HG03025 (cell line): Measurements from ENCODE around the gene GAS6.

ENCODE experiments used
- ATAC-seq: cut with Tn5 transposase; IDR thresholded peaks from one replicate; pipeline ENCODE4 v1.9.1; 2021; ENCODE audit warnings: mild to moderate bottlenecking, moderate library complexity; ENCODE audit not compliant: unreplicated experiment, low FRiP score

GAS6 gene

DNA sequence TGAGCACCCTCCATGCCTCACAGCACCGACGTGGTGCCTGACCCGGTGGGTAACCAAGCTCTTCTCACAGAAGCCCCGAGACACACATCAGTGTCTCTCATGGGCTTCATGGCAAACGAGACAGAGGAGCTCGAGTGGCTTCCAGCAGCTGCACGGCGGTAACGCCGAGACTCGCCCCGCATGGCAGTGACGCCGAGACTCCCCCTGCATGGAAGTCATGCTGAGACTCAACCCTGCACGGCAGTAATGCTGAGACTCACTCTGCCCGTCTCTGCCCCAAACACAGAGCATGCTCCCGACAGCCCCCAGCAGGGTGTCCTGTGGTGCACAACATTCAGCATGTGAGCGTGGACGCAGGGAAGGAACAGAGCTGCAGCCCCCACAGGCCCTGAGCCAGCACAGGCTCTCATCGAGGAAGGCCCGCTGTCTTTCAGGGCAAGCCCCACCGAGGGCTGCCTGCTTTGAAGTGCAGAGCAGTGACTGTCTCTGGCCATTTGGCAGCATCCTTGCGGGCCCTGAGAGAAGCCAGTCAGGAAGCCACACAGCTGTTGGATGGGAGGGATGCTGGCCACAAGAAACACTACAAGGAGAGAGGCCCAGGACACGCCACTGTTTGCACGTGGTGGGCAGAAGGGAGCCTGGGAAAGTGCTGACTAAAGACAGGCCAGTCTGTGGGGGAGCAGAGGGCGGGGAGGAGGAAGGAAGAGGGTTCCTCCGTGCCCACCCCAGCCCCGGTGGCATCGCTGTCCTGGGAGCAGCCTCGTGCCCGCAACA, 9.5 kb downstream of the GAS6 start:
- no peak for ATAC-seq

- no peak for ATAC-seq
These were observed 10.2 kb downstream of the GAS6 start for GRCh38 chr13:113853518-113854237.

GRCh38 chr13:113852536-113853517, 11.0 kb downstream of the GAS6 start:
- no peak for ATAC-seq

DNA sequence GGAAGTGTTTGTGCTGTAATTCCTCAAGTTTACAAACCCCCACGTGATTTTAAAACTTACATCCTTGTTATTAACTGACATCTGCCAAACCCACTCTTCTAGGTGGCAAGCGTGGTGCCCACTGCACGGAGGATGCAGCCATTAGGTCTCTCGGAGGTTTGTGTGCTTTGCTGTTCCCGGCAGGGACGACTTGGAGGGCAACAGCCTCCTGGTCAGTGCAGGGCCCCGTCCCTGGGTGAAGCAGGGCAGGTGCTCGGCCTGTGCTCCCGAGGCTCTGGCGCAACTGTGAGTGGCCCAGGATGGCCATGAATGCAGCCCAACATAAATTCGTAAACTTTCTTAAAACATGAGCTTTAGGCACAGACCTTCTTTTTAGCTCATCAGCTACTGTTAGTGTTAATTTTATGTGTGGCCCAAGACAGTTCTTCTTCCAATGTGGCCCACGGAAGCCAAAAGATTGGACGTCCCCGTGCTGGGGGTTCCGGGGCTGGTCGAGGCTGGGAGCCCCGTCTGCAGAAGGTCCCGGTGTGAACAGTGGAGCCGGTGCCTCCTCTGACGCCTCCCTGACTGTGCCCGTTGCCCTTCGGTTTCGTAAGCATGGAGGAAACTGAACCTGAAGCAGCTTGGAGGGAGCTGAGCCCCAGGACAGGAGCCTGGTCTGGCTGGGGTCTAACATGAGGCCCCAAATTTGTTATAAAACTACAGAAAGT, 11.9 kb downstream of the GAS6 start:
- no peak for ATAC-seq

- no peak for ATAC-seq
These were observed 12.4 kb downstream of the GAS6 start for GRCh38 chr13:113851480-113851803.

- ATAC-seq = no peak
These were observed 13.0 kb downstream of the GAS6 start for GRCh38 chr13:113850722-113851479.

DNA sequence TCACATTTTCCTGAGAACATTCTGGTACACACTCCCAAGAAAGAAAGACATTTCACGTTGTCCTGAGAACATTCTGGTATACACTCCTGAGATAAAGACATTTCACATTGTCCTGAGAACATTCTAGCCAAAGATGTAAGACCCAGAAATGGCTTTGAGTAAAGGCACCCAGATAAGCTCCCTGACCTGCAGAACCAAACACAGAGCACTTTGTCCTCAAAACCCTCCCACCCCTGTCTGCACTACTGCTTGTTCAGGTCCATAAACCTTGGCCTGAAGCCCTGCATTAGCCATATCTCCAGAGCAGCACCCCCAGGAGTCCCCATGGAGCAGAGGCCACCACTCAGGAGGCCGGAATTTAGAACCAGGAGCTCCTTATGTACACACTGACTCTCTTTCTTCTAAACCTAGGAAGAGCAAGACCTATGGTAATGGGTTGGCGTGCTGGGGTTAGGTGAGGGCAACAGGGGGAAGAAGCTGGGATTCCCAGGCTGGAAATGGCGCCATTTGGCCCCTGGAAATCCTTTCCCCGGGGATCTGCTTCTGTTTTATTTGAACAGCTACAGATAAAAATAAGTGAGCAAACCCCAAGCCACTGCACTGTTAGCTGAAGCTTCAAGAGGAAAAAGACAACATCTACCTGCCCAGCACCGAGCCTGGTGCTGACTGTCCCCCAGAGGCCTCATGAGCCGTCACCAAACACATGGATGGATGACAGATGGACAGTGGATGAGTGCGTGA, 13.7 kb downstream of the GAS6 start:
- no peak for ATAC-seq

GRCh38 chr13:113849546-113849945, 14.3 kb downstream of the GAS6 start:
- ATAC-seq = no peak

DNA sequence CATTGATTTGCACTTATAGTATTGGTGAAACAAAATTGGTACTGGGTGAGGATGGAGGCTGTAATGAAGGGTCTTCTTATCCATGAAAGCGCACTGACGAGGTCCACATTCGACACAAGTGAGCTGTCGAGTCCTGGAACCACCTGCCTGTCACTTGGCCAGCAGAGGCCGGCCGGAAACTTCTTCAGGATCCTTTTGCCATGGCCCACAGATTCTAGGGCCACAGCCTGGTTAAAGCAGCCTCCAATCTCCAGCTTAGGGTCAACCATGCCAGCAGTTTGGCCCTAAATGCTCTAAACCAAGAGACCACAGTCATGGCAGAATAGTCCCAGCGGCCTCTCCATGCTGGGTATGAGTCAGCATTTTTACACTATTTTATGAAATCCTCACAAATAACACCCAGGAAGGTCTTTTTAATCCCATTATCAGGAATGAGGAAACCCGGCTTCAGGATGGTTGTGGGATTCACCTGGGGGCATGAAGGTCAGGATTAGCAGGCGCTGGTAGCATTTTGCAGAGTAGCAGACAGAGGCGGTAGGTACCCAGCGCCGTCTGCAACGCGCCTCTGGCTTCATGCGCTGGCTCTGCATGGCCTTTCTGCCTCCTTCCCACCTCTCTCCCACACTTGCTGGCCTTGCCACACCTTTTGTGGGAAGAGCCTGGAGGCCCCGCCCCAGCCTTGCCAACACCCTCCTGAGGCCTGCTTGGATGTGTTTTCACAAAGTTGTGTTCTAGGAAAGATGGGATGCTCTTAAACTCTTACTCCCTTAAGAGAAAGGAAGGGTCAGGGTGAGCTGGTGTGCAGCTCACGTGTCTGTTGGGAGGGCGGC, 15.2 kb downstream of the GAS6 start:
- no peak for ATAC-seq

DNA sequence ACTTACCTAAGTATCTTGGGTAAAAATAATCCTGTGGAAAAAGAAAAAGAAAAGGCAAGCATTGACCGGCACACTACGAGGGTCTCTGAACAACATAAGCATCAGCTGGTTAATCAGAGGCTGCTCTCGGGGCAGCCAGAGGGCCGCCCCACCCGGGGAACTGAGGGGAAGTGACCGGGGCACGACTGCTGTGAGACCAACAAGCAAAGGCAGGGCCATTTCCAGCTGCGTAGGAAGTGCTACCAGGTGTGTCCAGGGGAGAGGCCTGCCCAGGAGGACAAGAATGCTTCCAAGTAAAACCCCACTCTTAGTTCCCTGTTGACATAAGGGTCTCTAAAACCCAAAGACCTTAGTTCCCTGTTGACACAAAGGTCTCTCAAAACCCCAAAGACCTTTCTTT, 15.9 kb downstream of the GAS6 start:
- ATAC-seq = no peak

GRCh38 chr13:113846636-113847318, 17.1 kb downstream of the GAS6 start:
- ATAC-seq = no peak

DNA sequence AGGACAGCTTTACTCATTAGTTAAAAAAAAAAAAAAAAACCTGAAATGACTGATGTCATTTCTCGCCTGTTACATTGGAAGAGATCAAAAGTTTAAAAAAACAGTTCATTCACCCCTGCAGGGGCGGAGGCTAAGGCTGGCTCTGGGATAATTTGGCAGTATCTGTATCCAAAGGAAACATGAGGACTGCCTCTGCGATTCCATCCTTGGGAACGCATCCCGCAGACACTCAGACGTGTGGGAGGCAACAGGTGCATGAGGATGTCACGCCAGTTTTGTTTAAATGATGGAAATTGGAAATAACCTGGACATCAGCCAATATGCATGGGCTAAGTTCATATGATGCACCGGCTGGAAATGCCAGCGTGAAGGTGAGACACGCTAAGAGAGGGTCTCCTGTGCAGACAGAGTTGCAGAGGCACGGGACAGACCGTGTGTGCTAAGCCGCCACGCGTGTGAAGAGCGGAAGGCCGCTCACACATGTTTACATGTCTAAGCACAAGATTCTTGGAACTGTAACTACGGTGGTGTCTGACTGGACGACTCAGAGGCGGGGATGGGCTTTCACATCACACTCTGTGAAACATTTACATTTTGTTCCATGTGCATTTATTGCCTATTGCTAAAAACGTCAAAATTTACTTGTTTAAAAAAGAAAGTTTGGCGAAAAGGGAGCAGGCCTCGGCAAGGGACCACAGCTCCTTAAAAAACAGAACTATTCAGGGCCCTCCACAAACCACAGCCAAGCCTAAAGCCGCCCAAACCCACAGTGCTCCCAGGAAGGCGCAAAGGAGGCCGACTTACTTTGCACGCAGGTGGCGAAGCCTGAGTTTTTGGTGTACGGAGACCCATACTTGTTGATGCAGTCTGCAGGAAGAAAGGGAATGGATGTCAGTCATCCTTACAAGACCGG, 17.9 kb downstream of the GAS6 start:
- no peak for ATAC-seq

DNA sequence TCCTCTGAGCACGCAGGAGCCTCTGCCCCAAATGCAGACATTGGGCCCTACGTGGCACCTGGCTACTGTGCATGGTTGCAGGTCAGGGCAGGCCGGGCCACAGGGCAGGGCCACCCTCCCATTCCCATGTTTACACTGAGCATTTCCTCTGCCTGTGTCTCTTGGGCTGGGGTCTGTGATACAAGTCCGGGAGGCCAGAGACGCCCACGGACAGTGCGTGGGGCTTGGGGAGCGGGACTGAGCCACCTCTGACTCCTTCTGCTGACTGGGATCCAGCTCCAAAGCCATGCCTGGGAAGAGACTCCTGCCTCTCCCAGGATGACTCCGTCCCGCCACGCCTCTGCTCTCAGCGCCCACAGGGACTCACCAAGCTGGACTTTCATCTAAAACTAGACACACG, 18.8 kb downstream of the GAS6 start:
- ATAC-seq = no peak

- ATAC-seq = no peak
These were observed 19.9 kb downstream of the GAS6 start for GRCh38 chr13:113843864-113844556.

DNA sequence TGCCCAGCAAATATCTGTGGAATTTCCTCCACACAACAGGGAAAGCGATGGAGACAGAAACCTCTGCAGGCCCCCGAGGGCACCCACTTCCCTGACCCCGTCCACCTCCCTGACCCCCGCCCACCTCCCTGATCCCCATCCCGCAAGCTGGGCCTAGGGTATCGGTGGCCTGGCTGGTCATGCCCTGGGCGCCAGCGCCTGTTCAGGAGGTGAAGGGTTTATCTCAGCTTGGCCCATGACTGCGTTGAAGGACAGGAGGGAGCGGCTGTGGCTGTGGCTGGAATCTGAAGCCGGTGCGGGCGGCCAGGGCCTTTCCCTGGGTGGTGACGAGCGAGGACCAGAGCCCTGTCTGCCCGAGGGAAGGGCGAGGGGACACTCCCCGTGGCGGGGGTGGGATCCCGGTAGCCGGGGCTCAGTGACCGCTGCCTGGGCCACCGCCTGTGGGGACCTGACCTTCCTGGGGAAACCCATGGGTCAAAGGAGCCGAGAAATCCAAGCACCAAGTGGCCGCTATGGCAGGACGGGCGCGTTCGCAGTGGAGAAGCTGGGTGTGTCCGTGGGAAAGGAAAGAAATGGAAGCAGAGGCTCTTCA, 20.7 kb downstream of the GAS6 start:
- no peak for ATAC-seq
